ENCODE data around the gene KRTAP5-4. TPM values are rescaled to one million over a fixed set of nuclear protein-coding genes. Genes with fewer than 3 reads are reported as not detected.
A peak's percentile ranks its signal among the peaks of the same experiment; 100 is the strongest.
"Not testable (repeated sequence)": the region's sequence is repeated elsewhere in the genome, so short reads cannot be mapped to it uniquely, and the experiment has no call there.

Gene KRTAP5-4
- total and polyA plus RNA-seq, 2 donors (not counting 1 experiment from before 2014, with no cell fraction given), result not detected

GRCh38 chr11:1576825-1577224, 45.1 kb downstream of the KRTAP5-4 start:
- no peak overlapping the region for H3K27ac ChIP-seq (ENCODE audit: low read length in 2 of 2)
- Mint-ChIP-seq H3K27ac (peak overlapping the region; percentile 15), H3K4me1 (peaks cover 11% of the 10 kb centered on the region), H3K27me3 (peaks cover 9% of the 10 kb centered on the region), H3K4me3 (peak overlapping the region; percentile 32), H3K9me3 (ENCODE audit: insufficient read depth) (peaks cover 5% of the 10 kb centered on the region)
- no peaks in the 10 kb centered on the region for H4K20me1 ChIP-seq (ENCODE audit: control insufficient read depth, insufficient read depth, low read length, poor library complexity, severe bottlenecking)
- ChIA-PET POLR2A (interaction anchor here (0.6 to 0.7 kb wide), 2 partner anchors 59 to 459 kb away, joined by 3 read pairs; no protein-coding TSS in a partner anchor), CTCF (interaction anchor here (1.2 to 4.2 kb wide), 6 partner anchors 11 to 375 kb away, joined by 4 to 28 read pairs (median 7); no protein-coding TSS in a partner anchor)
- DNase-seq (no peak), ATAC-seq (ENCODE audit: low read depth) (no peak)
- intact Hi-C loops (cut with micrococcal nuclease), result no loop called here
- TF ChIP-seq EZH2 (IDR thresholded peaks at IDR 0.05; ENCODE audit: borderline replicate concordance, insufficient read depth, low read depth, low read length, poor library complexity, severe bottlenecking) (no peak), CTCF (IDR thresholded peaks at IDR 0.05) (no peak)
- no peak overlapping the region for H3K9ac ChIP-seq (ENCODE audit: low read length)
- no peaks in the 10 kb centered on the region for H3K79me2 ChIP-seq (ENCODE audit: control insufficient read depth, insufficient read depth, low read length)
- no peak overlapping the region for H2AFZ ChIP-seq (ENCODE audit: insufficient read depth, low read depth, low read length, poor library complexity, severe bottlenecking)
- H3K27me3 ChIP-seq (replicated peaks in 1 of 4; ENCODE audit: control extremely low read depth in 1 of 4, control insufficient read depth in 3 of 4, insufficient read depth in 4 of 4, low read length in 3 of 4), result peaks cover 0 to 15% (median 2%) of the 10 kb centered on the region in 4 experiments
- WGBS (ENCODE audit: insufficient coverage), result 100% methylated on average over 3 of the region's 6 CpGs
- no peaks in the 10 kb centered on the region for H3K36me3 ChIP-seq (replicated peaks in 1 of 2; ENCODE audit: control extremely low read depth in 1 of 2, control insufficient read depth in 1 of 2, extremely low read depth in 1 of 2, insufficient read depth in 2 of 2, low read length in 1 of 2)
- H3K9me3 ChIP-seq (ENCODE audit: control extremely low read depth in 1 of 3, control insufficient read depth in 2 of 3, insufficient read depth in 1 of 3, low read length in 2 of 3), result peaks cover 1 to 16% (median 10%) of the 10 kb centered on the region in 3 donors
- no peak overlapping the region for H3K4me2 ChIP-seq (replicated peaks; ENCODE audit: low read depth, low read length, poor library complexity, severe bottlenecking)
- H3K4me1 ChIP-seq (ENCODE audit: control insufficient read depth in 2 of 2, insufficient read depth in 2 of 2, low read length in 2 of 2), result peaks cover 18 to 20% of the 10 kb centered on the region in 2 donors
- H3K4me3 ChIP-seq (ENCODE audit: control extremely low read depth in 1 of 5, extremely low read depth in 1 of 5, insufficient read depth in 1 of 5, low read depth in 2 of 5, low read length in 4 of 5), result no peak overlapping the region

- peaks cover 26 to 27% of the 10 kb centered on the region in 2 donors for H3K4me1 ChIP-seq (ENCODE audit: control insufficient read depth in 2 of 2, insufficient read depth in 2 of 2, low read length in 2 of 2)
- intact Hi-C loops (cut with micrococcal nuclease), result loop anchor here (2.0 kb wide), 1 partner anchor 37 kb away; no protein-coding TSS in a partner anchor
- ATAC-seq (ENCODE audit: low read depth); H4K20me1 ChIP-seq (ENCODE audit: control insufficient read depth, insufficient read depth, low read length, poor library complexity, severe bottlenecking); H3K4me2 ChIP-seq (replicated peaks; ENCODE audit: low read depth, low read length, poor library complexity, severe bottlenecking); DNase-seq; H3K79me2 ChIP-seq (ENCODE audit: control insufficient read depth, insufficient read depth, low read length); H3K36me3 ChIP-seq (replicated peaks in 1 of 2; ENCODE audit: control extremely low read depth in 1 of 2, control insufficient read depth in 1 of 2, extremely low read depth in 1 of 2, insufficient read depth in 2 of 2, low read length in 1 of 2); H3K27ac ChIP-seq (ENCODE audit: low read length in 2 of 2); H3K9me3 Mint-ChIP-seq (ENCODE audit: insufficient read depth); H3K27me3 Mint-ChIP-seq; H3K9ac ChIP-seq (ENCODE audit: low read length); H3K4me3 ChIP-seq (ENCODE audit: control extremely low read depth in 1 of 5, extremely low read depth in 1 of 5, insufficient read depth in 1 of 5, low read depth in 2 of 5, low read length in 4 of 5); H3K27ac Mint-ChIP-seq; POLR2A ChIA-PET; H2AFZ ChIP-seq (ENCODE audit: insufficient read depth, low read depth, low read length, poor library complexity, severe bottlenecking): not testable (repeated sequence)
- Mint-ChIP-seq H3K4me3 (peak overlapping the region; percentile 32), H3K4me1 (peaks cover 12% of the 10 kb centered on the region)
- WGBS (ENCODE audit: insufficient coverage), result 86% methylated on average over 14 of the region's 16 CpGs
- peaks cover 0 to 20% (median 5%) of the 10 kb centered on the region in 4 experiments for H3K27me3 ChIP-seq (replicated peaks in 1 of 4; ENCODE audit: control extremely low read depth in 1 of 4, control insufficient read depth in 3 of 4, insufficient read depth in 4 of 4, low read length in 3 of 4)
- peaks cover 1 to 10% (median 9%) of the 10 kb centered on the region in 3 donors for H3K9me3 ChIP-seq (ENCODE audit: control extremely low read depth in 1 of 3, control insufficient read depth in 2 of 3, insufficient read depth in 1 of 3, low read length in 2 of 3)
- CTCF ChIA-PET, result interaction anchor here (1.0 to 4.2 kb wide), 10 partner anchors 10 to 373 kb away, joined by 3 to 60 read pairs (median 15); partner anchors contain the start of gene KRTAP5-1
These were observed 46.2 kb downstream of the KRTAP5-4 start for GRCh38 chr11:1575756-1576155.

Data from B cell (primary cell).